ENCODE results near the gene ZNF208. TPM values are rescaled to one million over a fixed set of nuclear protein-coding genes. Genes with fewer than 3 reads are reported as not detected.

ZNF208 gene
- total RNA-seq, 1 experiment from 2014 or later: not detected

- CTCF ChIA-PET: no interaction called here
- Mint-ChIP-seq H3K36me3 (peaks cover 61% of the 10 kb centered on the region), H3K4me1 (no peaks in the 10 kb centered on the region), H3K27ac (no peak overlapping the region), H3K4me3 (no peak overlapping the region), H3K9me3 (peaks cover 75% of the 10 kb centered on the region), H3K27me3 (ENCODE audit: low read depth) (peaks cover 7% of the 10 kb centered on the region; the same call in 1 of the 2 replicates)
- ATAC-seq: no peak
- POLR2A ChIA-PET: no interaction called here
- TF ChIP-seq OVOL2 (CRISPR knock-in tag; IDR thresholded peaks at IDR 0.05; ENCODE audit: borderline replicate concordance) (no peak), ERG (CRISPR knock-in tag; IDR thresholded peaks at IDR 0.05) (no peak), NR3C1 (CRISPR knock-in tag; conservative IDR thresholded peaks at IDR 0.05; ENCODE audit: low read depth) (no peak), USF2 (CRISPR knock-in tag; IDR thresholded peaks at IDR 0.05) (no peak), TCF7 (CRISPR knock-in tag; IDR thresholded peaks at IDR 0.05; ENCODE audit: low read depth) (no peak), SMAD4 (CRISPR knock-in tag; IDR thresholded peaks at IDR 0.05) (no peak), SOX15 (CRISPR knock-in tag; IDR thresholded peaks at IDR 0.05) (no peak)
- DNase-seq (ENCODE audit: low spot score): no peak
Measured at GRCh38 chr19:21940684-21941083, 70.1 kb downstream of the ZNF208 start.

GRCh38 chr19:21934593-21934992 is 76.2 kb downstream of the ZNF208 start:
- TF ChIP-seq E2F5 (CRISPR knock-in tag; IDR thresholded peaks at IDR 0.05): no peak
- TF ChIP-seq USF2 (CRISPR knock-in tag; IDR thresholded peaks at IDR 0.05): no peak
- no peak for TF ChIP-seq PRRX2 (CRISPR knock-in tag; IDR thresholded peaks at IDR 0.05)
- TF ChIP-seq GABPB1 (CRISPR knock-in tag; IDR thresholded peaks at IDR 0.05): no peak
- TF ChIP-seq JAZF1 (CRISPR knock-in tag; IDR thresholded peaks at IDR 0.05): no peak
- TF ChIP-seq ATF6 (CRISPR knock-in tag; IDR thresholded peaks at IDR 0.05): no peak
- no peak for TF ChIP-seq AR (CRISPR knock-in tag; IDR thresholded peaks at IDR 0.05)
- no peak for TF ChIP-seq IRF1 (CRISPR knock-in tag; IDR thresholded peaks at IDR 0.05)
- TF ChIP-seq JUN (CRISPR knock-in tag; IDR thresholded peaks at IDR 0.05): no peak
- Mint-ChIP-seq H3K4me1 (no peaks in the 10 kb centered on the region), H3K27me3 (ENCODE audit: low read depth) (peaks cover 7% of the 10 kb centered on the region), H3K4me3 (no peak overlapping the region), H3K9me3 (peaks cover 94% of the 10 kb centered on the region), H3K27ac (no peak overlapping the region), H3K36me3 (peaks cover 85% of the 10 kb centered on the region)
- DNase-seq (ENCODE audit: low spot score): no peak
- ChIA-PET POLR2A (no interaction called here), CTCF (no interaction called here)
- no peak for ATAC-seq

All from WTC11 (cell line).